IPS DF 4.7 (cell line): ENCODE data around the gene USF1.
"Not testable (repeated sequence)": the region's sequence is repeated elsewhere in the genome, so short reads cannot be mapped to it uniquely, and the experiment has no call there.

ENCODE experiments used
- DNase-seq: peaks from one replicate; pipeline ENCODE4 v3.0.0-alpha.2; 2013; ENCODE audit warnings: low spot score; ENCODE audit errors: extremely low read depth

Gene USF1

DNA sequence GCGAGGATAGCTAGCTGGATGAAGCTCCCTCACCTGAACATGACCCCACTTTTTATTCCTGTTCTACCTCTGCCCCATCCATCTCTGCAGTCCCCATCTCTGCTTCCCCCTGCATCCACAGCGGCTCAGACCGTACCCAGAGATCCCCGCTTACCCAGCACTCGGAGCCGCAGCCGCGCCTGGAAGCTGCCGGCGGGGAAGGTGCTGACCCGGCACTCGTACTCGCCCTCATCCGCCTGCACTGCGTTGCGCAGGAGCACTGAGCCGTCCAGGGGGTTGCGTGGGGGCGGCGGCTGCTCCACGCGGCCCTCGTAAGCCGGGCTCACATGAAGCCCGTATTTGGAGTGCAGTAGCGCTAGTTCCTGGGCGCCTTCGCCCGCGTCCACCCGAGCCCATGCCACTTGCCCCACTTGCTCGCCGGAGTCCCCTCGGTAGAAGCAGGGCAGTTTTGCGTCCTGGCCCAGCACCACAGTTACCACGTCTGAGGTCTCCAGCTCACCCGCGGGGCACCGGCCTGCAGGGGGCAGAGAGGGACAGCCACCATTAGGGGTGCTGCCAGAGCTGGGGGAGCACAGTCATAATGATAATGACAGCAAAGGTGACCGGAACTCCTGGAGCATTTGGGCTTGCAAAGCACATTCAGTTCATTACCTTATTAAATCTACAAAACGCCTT, 33.8 kb upstream of the USF1 start:
- no peak for DNase-seq

DNA sequence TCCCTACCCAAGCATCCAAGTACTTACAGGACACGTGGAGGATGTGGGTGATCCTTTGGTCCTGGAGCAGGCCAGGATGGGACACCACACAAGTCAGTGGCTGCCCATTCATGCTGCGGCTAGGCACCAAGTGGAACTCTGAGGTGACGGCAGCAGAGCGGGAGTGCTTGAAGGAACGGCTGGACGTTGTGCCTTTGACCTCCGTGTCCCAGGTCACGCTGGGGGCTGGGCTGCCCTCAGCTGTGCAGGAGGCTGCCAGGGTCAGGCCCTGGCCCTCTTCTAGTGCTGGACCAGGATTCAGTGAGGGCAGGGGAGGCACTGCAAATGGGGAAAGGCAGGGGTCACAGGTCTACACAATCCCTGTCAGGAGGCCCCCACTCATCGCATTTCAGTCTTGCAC, 31.6 kb upstream of the USF1 start:
- DNase-seq = no peak

DNA sequence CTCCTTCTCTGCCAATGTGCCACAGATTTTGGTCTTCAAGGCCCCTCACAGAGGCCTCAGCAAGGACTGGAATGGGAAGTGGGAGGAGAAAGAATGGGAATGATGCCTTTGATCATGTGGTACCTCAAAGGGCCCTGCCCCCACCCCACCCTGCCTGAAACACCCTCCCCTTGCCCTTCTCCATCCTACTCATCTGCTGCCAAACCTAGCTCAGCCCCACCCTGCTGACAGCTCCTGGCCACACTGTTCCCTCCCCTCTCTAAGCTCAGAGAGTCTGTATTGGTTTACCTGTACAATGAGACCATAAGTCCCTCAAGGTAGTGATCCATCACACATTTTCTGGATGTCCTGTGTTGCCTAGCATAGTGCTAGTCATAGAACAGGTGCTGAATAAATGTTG, 30.6 kb upstream of the USF1 start:
- DNase-seq = no peak

DNA sequence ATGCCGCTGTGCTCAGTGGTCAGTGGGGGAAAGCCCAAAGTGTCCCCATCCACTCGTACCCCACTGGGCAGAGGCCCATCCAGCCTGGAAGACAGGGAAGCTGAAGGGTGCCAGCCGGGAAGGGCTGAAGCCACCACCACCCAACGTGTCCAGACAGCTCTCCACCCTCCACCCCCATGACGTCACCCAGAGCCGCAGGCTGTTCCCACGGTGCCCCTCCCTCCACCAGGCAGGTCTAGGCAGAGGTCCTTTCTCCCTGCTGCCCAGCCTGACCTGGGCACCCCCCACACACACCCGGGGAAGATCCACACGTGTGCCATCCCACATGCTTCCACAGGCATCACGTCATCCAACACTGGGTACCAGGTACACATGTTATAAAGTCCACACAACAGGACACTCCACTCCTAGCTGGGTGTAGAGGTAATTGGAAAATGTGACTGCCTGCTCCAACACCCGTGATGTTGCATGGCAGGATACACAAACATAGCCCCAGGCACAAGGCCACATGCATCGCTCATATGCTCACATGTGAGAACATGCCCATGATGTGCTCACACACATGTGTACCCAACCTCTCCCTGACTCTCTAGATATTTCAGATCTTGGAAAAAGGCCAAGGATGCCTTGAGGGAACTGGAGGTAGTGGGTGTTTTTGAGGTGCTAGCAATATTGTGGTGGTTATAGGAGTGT, 29.0 kb upstream of the USF1 start:
- no peak for DNase-seq

DNA sequence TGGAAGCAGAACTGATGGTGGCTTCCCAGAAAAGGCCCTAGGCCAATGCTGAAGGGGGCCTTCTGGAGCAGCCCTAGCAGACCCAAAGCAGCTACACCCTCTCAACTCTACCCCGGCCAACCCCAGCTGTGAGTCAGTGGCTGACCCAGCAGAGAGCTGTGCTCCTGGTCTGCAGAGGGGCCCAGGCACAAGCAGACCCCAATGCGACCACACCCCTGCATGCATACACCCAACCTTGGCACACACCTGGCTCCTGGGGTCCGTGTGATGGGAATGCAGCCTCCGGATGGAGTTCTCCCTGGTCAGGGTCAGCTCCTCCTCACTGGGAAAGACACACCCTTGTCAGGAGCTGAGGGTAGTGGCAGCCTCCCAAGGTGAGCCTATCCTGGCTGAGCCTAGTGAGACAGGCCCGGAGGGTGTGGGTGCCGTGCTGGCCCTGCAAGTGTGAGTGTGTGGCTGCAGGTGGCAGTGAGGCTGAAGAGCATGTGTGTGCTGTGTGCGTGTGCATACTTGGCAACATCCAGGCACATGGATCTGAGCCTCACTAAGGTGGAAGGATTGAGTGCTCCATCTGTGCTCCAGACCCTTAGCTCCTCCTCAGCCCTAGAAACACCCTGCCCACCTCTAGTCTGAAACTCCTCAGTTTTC, 27.8 kb upstream of the USF1 start:
- no peak for DNase-seq

DNA sequence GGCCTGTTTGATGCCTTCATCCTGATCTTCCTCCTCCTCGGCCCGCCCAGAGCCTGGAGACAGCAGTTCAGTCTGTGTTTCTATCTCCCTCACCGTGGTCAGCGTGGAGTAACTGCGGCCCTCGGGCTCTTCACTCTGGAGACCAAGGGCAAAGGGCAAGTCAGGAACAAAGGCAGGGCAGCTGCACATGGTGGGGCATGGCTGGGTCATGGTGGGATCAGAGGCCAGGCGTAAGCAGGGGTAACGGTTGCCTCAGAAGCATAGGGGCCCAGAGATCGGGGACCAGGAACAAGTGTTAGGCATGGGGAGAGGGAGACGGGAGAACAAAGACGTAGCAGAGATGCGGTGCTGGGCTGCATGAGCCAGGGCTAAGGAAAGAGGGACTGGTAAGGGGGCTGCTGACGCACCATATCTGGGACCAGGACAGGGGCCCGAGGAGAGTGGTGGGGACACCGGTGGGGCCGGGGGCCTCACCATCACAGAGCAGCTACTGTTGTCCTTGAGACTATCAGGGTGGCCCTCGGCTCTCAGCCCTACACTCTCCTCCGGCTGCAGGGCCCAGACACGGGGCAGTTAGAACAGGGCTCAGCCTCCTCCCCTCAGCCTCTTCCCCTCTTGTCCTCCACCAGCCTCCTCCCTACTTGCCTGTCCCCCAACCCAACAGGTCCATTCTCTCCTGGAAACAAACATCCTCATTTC, 27.1 kb upstream of the USF1 start:
- no peak for DNase-seq

DNA sequence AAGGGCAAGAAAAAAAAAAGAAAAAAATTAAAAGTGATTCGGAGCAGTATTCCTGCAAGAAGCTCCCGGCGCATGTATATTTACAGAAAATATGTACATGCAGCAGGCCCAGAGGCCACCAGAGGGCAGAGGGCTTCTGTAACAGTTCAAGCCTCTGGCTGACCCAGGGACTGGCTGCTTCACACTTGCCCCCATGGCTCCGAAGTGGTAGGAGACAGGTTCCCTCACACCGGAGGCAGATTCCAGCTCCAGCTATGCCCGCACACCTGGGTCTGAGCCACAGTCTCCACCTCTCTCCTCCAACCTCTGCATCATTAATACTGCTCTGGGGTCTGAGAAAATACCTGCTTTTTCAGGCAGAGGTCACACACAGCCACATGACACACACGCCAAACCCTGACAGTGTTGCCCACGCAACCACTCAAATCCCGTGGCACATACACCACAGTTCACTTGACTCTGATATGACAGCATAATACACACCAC, 26.2 kb upstream of the USF1 start:
- DNase-seq = no peak

DNA sequence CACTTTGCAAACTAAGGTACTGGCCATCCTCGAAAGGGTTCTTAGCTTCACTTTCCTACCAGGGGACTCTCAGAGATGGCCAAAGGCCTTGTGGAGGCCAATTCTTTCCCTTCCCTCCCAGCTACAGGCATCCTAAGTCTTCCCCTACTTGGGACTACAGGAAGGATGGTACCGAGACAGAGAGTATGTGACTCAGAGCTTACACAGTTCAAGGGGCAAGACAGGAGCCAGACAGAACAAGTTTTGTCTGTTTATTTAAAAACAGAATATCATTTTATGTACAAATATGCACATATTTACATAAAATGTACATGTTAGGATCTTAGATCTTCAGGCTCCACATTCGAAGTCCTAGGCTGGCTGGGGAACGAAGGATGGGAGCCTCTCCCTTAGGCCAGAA, 25.0 kb upstream of the USF1 start:
- no peak for DNase-seq

DNA sequence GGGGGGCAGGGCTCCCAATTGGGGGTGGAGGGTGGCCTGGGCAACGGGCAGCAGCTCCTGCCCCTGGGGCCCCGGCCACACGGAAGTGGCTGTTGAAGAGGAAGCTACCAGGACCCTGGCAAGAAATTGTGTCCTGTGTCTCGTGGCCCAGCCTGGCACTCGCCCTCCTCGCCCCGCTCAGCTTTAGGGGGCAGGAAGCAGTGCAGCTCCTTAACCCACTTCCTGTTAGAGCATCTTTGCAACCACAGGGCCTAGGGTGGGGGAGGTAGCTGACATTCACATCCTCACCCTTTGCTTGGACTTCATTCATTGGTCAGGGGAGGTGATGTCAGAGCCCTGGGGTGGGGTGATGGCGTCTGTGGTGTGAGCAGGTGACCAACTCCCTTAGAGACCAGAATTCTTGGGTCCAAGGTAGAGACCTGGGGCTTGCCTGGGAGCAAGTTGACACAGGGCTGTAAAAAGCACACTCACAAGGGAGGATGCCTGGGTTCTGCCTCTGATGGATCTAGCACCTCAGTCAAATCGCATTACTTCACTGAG, 24.0 kb upstream of the USF1 start, which contains the start of gene ARHGAP30:
TSS of gene ARHGAP30 (minus strand) at position 161 of the 540 bp plus-strand sequence. CDS start 267 bp downstream, outside the sequence.
- DNase-seq = no peak

DNA sequence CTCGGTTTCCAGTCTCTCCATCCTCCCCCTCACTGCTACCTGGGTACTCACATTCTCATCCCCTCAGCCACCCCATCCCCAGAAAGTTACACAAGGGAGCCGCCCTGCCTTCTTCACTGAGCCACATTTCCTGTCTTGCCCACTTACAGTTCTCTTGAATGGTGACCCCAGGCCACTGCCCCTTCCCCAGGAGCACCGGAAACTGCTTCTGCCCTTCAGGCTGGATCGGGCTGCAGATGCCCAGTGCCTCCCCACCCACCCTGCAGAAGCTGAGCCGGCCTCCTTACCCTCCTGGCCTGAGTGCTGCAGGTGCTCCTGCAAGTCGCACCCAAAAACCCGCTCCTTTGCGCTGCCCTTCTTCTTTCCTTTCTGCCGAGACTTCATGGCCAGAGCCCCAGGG, 23.5 kb upstream of the USF1 start:
- no peak for DNase-seq

DNA sequence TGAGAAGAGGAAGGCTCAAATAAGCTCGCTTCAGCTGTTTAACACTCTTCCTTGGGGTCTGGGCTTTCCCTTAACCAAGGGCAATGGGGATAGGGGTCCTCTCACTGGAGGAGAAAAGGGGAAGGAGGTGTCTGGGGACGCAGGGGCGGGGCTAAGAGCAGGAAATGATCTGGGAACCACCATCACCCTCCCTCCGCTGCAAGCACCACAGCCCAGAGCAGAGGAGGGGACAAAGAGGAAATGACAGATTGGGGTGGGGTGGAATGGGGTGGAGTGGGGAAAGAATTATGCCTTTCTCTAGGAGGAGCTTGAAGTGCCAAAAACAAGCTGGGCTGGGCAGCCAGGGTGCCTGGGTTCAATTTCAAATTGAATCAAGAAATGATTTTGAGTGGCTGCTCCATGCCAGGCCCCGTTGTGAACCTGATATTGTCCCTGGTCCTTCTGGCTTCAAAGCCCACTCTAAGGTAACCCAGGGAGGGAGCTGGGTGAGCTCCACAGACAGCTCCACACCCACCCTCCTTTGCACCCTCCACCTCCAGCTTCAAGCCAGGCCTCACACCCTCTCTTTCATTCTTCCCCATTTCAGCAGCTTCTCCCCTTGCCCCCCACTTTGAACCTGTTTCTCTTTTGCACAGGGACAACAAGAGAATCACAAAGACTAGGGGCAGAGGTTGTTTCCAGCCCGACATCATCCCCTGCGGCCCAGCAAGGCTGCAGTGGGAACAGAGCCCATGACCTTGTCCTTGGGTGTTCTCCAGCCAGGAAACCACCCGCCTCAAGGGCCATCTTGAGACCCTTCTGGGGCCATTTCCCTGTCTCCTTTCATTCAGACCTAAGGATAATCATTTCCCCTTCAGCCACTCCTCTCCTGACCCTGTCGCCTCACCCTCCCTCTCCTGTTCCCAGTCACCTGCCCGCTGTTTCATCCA, 22.8 kb upstream of the USF1 start:
- no peak for DNase-seq

DNA sequence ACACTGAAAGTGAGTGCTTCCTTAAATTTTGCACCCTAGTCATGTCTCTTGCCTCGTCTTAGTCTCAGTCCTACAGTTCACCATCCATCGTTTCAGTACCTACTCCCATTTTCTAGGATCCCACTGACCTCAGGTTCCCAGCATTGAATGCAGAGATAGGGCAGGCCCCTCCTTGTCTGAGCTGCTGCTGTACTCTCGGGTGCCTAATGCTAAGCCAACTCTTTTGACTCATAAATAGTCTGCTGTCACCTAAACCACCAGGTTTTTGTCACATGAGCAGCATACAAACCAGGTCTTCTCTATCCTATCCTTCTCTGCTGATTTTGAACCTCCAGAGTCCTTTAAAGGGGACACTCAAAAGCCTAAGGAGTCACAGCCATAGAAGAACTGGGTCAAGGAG, 20.9 kb upstream of the USF1 start:
- DNase-seq = no peak

DNA sequence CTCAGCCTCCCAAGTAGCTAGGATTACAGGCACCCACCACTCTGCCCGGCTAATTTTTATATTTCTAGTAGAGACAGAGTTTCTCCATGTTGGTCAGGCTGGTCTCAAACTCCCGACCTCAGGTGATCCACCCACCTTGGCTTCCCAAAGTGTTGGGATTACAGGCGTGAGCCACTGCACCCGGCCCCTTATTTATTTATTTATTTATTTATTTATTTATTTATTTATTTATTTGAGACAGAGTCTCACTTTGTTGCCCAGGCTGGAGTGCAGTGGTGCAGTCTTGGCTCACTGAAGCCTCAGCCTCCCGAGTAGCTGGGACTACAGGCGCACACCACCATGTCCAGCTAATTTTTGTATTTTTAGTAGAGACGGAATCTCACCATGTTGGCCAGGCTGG, 19.9 kb upstream of the USF1 start:
- DNase-seq = not testable (repeated sequence)

DNA sequence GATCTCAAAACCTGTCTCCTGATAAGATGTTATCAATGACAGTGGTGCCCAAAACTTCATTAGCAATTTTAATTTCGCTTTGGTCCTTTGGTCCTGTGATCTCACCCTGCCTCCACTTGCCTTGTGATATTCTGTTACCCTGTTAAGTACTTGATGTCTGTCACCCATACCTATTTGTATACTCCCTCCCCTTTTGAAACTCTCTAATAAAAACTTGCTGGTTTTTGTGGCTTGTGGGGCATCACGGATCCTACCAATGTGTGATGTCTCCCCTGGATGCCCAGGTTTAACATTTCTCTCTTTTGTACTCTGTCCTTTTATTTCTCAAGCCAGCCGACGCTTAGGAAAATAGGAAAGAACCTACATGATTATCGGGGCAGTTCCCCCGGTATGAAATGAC, 18.2 kb upstream of the USF1 start:
- DNase-seq = not testable (repeated sequence)

DNA sequence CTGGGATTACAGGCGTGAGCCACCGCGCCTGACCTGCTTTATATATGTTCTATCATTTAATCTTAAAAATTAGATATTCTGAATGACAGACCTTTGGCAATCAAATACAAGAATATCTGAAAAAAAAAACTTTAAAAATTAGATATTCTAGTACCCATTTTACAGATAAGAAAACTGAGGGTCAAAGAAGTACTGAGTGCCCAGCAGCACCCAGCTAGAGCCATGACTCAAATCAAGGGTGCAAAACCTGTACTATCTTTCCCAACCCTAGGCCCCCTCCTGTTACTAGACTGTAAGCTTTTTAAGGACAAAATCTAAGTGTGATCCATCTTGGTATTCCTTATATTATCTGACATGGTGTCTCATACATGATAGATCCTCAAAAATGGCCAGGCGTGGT, 15.6 kb upstream of the USF1 start:
- DNase-seq = no peak

DNA sequence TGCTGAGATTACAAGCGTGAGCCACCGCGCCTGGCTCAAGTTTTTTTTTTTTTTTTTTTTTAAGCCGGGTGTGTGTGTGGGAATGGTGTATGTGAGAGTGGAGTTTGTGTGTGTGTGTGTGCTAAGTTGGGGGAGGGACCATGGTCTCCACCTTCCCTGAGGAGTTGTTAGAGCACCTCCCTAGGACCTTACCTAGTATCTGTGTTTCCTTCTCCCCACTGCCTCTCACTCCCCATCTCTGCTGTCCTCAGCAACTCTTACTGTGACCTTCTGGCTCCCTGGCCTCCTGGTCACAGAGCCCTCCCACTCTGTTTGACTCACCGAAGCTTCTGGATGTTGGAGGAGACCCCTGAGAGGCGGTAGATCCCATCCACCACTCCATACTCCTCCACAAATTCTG, 13.5 kb upstream of the USF1 start:
- no peak for DNase-seq

DNA sequence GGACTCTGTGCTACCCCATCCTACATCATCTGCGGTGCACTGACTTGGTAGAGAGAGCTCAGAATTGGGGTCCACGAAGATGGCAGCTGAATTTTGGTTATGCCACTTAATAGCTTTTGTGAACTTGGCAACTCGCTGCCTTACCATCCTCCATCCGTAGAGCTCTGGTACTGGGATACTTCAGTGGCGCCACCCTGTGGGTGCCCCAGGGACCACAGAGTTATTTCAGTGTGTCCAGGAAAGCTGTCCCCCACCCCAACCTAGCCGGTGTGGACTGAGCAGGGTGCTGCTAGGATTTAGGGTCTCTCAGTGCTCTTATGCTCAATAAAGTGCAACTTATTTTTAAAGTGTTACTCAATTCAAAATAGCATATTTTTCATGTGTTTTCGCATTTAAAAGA, 9.0 kb upstream of the USF1 start:
- DNase-seq = no peak

DNA sequence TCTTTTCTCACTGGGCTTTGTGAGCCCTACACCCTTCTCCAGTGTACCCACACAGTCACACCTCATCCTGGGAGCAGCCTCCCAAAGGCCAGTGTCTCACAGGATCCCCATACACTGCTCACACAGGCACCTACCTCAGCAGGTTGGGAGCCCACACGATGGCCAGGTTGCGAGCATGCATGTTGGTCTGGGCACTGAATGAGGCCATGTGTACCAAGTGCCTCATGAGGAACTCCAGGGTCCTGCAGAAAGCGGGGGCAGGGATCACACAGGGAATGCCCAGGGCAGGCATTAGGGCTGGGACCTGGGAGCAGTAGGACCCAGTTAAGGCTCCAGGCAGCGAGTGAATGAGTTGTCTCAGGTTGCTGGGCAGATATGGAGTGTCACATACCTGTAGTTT, 8.5 kb upstream of the USF1 start:
- DNase-seq = no peak

DNA sequence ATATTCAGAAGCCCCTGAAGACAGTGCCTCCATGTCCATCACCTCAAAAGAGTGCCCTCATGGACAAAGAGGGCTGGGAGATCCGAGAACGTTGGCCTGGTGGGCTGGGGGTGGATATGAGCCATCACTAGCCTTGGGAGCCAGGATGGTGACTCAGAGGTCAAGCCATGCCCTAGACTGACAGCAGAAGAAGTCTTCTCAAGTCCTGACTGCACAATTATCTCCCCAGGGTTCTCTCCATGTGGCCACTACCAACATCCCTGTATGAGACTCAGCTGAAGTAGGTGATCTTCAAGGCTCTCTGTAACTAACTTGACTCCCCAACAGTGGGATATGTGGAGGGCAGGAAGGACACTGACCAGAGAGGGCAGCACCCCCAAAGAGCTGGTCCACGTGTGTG, 7.1 kb upstream of the USF1 start:
- DNase-seq = no peak

DNA sequence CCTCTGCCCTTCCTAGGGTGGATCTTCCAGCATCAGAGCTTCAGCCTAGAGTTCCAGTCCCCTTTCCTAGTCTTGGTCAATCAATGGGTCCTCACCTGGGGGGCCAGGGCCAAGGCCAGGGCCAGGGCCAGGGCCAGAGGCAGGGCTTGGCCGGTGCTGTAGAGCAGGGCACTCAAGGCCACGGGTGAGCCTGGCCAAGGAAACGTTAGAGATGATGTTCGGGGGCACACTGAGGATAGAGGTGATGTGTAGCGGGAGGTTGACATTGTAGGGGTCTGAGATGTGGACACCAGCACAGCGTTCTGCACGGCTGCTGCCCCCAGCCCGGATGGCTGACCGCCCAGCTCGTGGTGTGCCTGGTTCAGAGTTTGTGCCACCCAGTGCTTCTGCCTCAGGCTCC, 5.4 kb upstream of the USF1 start:
- DNase-seq = no peak
